NCI-H128 (cell line): Measurements from ENCODE around the gene P2RX2.

ENCODE experiments used
- DNase-seq: peaks from one replicate; lab custom pipeline; 2025; ENCODE audit not compliant: unreplicated experiment; lab: John Stamatoyannopoulos, UW

The P2RX2 gene

GRCh38 chr12:132618683-132619043 lies at the start of gene P2RX2:
Gene P2RX2 (plus strand): TSS chr12:132618776. CDS start chr12:132618817, 41 bp downstream.
- DNase-seq, result no peak

- no peak for DNase-seq
Measured at GRCh38 chr12:132568826-132569480, 49.6 kb upstream of the P2RX2 start.

- no peak for DNase-seq
Measured at GRCh38 chr12:132569856-132570480, 48.6 kb upstream of the P2RX2 start.

GRCh38 chr12:132570635-132571034 lies 47.9 kb upstream of the P2RX2 start:
- DNase-seq, result no peak

- DNase-seq, result no peak
Measured at GRCh38 chr12:132571051-132571450, 47.5 kb upstream of the P2RX2 start.

- no peak for DNase-seq
Measured at GRCh38 chr12:132571598-132571997, 47.0 kb upstream of the P2RX2 start.

- DNase-seq, result no peak
Measured at GRCh38 chr12:132572106-132572505, 46.5 kb upstream of the P2RX2 start.

- no peak for DNase-seq
Measured at GRCh38 chr12:132572801-132573760, 45.5 kb upstream of the P2RX2 start.

GRCh38 chr12:132574271-132574996 lies 44.1 kb upstream of the P2RX2 start:
- no peak for DNase-seq

- no peak for DNase-seq
Measured at GRCh38 chr12:132575661-132576060, 42.9 kb upstream of the P2RX2 start.

GRCh38 chr12:132576701-132577100 lies 41.9 kb upstream of the P2RX2 start:
- no peak for DNase-seq

GRCh38 chr12:132577191-132577920 lies 41.2 kb upstream of the P2RX2 start:
- DNase-seq, result no peak

GRCh38 chr12:132578118-132578517 lies 40.5 kb upstream of the P2RX2 start:
- no peak for DNase-seq

GRCh38 chr12:132578826-132579225 lies 39.8 kb upstream of the P2RX2 start:
- no peak for DNase-seq

GRCh38 chr12:132579744-132580143 lies 38.8 kb upstream of the P2RX2 start:
- DNase-seq, result no peak

GRCh38 chr12:132580701-132581292 lies 37.8 kb upstream of the P2RX2 start:
- DNase-seq, result no peak

- DNase-seq, result no peak
Measured at GRCh38 chr12:132581348-132582057, 37.1 kb upstream of the P2RX2 start.

GRCh38 chr12:132582058-132582420 lies 36.5 kb upstream of the P2RX2 start:
- DNase-seq, result no peak

- no peak for DNase-seq
Measured at GRCh38 chr12:132582582-132583410, 35.8 kb upstream of the P2RX2 start.
